Body of pancreas (tissue), 4 donors: ENCODE measurements around the gene GLOD5.

ENCODE experiments used
- POLR2A ChIP-seq, 3 donors: fragments of 450-650 bp; IDR thresholded peaks; one replicate each; pipeline ENCODE4 v1.6.1; 2016; ENCODE audit warnings: antibody characterized with exemption in 3 of 3, mild to moderate bottlenecking in 2 of 3
- TF ChIP-seq, protein P1 (sequence below), 7 experiments: fragments of 450-650 bp in 4 of 7; fragments of 200-600 bp in 3 of 7; sonication (generic) in 3 of 7; IDR thresholded peaks; one replicate each; pipeline ENCODE4 v1.5.1; 2016 to 2019; ENCODE audit warnings: antibody characterized with exemption in 7 of 7

DNA sequence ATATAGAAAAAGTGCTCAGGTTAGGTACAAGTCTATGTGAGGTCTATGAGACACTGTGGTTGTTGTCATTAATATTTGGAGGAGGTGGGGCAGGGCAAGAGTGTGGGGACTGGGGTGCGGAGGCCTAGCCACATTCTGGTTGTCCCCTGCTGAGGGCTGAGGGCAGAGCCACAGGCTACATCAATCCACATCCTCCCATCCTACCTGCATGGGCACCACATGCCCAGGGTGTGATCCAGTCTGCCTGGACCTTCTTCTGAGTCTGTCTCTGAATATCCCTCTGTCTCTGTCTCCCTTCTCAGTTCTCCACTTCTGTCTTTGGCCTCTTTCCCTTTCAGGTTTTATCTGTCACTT, 23.6 kb downstream of the GLOD5 start:
- TF ChIP-seq, protein P1, sequence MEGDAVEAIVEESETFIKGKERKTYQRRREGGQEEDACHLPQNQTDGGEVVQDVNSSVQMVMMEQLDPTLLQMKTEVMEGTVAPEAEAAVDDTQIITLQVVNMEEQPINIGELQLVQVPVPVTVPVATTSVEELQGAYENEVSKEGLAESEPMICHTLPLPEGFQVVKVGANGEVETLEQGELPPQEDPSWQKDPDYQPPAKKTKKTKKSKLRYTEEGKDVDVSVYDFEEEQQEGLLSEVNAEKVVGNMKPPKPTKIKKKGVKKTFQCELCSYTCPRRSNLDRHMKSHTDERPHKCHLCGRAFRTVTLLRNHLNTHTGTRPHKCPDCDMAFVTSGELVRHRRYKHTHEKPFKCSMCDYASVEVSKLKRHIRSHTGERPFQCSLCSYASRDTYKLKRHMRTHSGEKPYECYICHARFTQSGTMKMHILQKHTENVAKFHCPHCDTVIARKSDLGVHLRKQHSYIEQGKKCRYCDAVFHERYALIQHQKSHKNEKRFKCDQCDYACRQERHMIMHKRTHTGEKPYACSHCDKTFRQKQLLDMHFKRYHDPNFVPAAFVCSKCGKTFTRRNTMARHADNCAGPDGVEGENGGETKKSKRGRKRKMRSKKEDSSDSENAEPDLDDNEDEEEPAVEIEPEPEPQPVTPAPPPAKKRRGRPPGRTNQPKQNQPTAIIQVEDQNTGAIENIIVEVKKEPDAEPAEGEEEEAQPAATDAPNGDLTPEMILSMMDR (IDR thresholded peaks at IDR 0.05), result no peak
- TF ChIP-seq POLR2A (IDR thresholded peaks at IDR 0.05), result no peak
